HUDEP-2 (cell line): ENCODE measurements around the gene MMP25.

Experiments
- DNase-seq, 76 experiments: peaks; one replicate each; lab custom pipeline; 2025; ENCODE audit not compliant: unreplicated experiment in 76 of 76; lab: John Stamatoyannopoulos, UW

MMP25 gene

DNA sequence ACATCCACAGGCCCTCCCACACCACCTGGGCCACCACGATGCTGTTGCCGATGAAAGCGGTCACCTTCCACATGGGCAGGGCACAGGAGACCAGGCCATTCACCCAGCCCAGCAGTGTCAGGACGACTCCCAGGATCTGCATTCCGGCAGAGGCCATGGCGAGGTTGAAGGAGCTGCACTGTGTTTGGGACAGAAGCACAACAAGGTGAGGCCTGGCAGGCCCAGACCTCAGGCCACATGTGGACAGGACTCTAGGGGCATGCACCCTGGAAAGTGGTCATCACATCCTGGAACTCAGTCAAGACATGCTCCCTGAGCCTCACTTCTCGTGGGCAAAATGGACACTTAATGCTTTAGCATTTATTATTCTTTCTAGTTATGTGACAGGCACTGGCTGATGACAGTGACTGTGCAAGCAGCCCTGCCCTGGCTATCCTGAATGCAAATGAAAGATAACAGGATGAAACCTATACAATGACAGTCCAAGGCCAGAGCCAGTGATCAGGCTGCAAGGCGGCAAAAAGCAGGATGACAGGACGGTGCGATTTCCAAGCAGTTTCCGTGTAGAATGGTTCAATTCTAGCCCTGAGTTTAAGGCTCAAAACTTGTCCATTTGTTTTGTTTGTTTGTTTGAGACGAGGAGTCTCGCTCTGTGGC, 30.4 kb upstream of the MMP25 start:
- DNase-seq: peak in 20 of 76 experiments; percentile 12 to 54 (median 30)

DNA sequence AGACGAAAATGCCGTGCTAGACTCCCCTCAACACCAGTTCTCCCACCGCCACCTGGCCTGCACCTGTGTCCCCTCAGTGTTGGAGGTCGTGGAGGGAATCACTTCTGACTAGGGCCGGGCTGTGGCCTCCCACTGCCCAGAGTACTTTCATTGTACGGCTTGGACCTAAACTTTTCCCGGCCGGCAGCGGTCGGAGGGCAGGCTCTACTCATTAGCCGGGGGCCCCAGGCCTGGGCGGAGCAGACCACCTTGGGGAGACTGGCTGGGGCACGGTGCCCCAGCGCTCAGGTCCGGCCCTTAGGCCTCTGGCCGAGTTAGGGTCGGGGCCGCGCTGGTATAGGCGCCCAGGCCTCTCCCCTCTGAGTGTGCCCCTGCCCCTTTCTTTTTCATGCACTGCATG, 29.0 kb upstream of the MMP25 start:
- DNase-seq: no peak

DNA sequence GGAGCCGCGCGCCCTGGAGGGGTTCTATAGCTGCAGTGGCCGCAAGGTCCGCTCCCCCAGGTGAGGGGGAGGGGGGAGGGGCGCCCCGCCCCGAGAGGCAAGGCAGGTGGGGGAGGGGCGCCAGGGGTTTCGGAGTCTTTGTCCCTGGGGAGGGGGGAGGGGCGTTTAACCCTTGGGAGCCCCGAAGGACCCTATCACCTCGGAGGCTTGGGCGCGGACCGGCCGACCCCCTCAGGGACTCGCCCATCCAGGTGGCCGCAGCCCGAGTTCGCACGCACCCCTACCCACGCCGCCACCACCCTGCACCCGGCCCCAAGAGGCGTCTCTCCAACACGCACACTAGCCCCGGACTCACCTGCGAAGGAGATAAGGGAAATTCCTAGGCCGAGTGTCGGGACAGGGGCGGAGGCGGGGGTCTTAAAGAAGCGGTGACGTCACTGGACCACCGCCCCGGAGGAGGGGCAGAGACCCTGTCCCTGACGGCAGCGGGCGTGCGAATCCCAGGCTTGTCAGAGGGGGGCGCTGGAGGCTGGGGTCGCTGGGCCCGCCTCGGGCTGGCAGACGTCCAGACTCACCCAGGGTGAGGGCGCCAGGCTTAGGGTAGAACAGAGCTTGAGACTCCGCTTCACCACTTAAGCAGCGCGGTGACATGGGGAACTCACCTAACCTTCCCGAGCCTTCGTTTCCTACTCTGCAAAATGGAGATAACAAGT, 28.4 kb upstream of the MMP25 start, which contains the start of gene CLDN6:
TSS of gene CLDN6 (minus strand) at position 390 of the 713 bp plus-strand sequence. CDS start 2,162 bp downstream, outside the sequence.
- peak in 18 of 76 experiments; percentile 13 to 43 (median 27) for DNase-seq

DNA sequence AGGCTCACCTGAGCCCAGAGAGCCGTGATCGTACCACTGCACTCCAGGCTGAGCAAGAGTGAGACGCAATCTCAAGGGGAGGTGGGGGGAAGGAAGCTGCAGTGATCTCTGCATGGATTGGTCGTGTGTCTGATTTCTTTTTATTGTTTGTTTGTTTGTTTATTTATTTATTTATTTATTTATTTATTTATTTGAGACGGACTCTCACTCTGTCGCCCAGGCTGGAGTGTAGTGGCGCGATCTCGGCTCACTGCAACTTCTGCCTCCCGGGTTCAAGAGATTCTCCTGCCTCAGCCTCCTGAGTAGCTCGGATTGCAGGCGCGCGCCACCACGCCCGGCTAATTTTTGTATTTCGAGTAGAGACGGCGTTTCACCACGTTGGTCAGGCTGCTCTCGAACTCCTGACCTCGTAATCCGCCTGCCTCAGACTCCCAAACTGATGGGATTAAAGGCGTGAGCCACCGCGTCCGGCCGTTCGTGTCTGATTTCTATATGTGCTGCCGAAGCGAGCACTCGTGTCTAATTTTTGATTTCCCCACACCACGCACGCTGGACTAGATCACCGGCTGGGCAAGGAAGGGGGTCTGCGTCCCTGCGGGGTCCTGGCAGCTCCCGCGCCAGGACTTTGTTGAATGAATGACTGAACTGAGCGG, 26.6 kb upstream of the MMP25 start:
- DNase-seq: peak in 1 of 76 experiments; percentile 71

DNA sequence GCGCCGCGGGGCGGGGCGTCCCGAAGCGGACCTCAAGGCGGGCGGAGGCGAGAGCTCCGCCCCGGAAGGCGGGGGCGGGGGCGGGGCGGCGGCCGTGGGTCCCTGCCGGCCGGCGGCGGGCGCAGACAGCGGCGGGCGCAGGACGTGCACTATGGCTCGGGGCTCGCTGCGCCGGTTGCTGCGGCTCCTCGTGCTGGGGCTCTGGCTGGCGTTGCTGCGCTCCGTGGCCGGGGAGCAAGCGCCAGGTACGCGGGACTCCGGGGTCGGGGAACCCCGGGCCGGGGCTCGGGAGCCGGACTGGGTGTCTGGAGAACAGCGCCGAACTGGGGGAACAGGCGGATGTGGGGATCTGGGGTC, 26.1 kb upstream of the MMP25 start, which contains the start of gene TNFRSF12A:
TSS of gene TNFRSF12A (plus strand) at position 122 of the 357 bp plus-strand sequence. CDS start at position 152, 30 bp downstream.
- peak in 65 of 76 experiments; percentile 16 to 84 (median 62) for DNase-seq

DNA sequence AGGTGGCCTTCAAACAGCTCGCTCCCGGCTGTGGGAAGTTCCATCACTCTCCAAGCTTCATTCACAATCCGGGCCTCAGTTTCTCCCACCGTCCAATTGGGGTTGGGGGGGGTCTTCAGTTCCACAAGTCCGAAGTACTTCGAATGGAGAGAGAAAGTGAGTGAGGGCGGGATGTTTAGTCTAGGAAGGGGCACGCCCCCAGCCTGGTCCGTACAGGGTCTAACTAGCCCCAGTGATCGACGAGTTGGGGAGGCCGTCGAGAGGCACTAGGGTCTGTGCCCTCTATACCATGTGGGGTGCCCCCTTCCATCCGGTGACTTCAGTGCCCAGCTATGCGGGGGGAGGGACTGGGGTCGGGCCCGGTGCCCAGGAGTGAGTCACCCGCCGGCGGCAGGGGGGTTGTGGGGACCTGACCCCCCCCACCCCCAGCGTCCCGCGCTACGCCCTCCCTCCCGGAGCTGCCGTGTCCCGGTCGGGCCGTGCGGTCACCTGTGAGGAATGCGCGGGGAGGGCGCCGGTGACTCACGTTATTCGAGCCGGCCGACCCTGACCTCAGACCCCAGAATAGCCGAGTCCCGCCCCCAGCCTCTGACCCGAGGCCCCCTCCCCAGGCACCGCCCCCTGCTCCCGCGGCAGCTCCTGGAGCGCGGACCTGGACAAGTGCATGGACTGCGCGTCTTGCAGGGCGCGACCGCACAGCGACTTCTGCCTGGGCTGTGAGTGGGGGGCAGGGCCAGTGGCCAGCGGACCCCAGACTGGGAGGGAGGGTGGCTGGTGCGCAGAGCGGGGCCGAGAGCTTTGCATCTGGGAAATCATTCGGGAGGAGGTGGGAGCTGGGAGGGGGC, 25.5 kb upstream of the MMP25 start:
- DNase-seq: peak in 64 of 76 experiments; percentile 11 to 80 (median 63)

DNA sequence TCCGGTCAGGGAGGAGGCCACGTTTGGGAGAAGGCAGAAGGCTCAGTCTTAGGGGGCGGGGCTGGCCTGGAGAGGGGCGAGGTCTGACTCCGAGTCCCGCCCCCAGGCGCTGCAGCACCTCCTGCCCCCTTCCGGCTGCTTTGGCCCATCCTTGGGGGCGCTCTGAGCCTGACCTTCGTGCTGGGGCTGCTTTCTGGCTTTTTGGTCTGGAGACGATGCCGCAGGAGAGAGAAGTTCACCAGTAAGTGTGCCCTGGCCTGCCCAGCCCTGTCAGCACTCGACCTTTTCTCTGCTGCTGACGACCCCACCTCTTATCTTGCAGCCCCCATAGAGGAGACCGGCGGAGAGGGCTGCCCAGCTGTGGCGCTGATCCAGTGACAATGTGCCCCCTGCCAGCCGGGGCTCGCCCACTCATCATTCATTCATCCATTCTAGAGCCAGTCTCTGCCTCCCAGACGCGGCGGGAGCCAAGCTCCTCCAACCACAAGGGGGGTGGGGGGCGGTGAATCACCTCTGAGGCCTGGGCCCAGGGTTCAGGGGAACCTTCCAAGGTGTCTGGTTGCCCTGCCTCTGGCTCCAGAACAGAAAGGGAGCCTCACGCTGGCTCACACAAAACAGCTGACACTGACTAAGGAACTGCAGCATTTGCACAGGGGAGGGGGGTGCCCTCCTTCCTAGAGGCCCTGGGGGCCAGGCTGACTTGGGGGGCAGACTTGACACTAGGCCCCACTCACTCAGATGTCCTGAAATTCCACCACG, 24.7 kb upstream of the MMP25 start:
- peak in 63 of 76 experiments; percentile 10 to 82 (median 61) for DNase-seq

DNA sequence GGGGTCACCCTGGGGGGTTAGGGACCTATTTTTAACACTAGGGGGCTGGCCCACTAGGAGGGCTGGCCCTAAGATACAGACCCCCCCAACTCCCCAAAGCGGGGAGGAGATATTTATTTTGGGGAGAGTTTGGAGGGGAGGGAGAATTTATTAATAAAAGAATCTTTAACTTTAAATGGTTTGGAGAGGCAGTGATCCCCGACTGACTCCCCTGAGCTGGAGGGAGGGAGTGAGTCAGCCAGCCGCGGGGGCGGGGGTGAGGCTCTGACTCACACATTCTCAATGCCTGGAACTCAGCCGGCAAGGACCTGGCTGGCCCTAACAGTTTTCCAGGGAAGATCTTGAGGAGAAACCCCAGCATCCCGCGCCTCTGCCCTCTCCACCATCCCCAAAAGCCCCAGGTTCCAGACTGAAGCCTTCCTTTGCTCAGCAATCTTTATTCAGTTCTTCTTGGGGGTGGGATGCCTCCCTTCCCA, 24.1 kb upstream of the MMP25 start:
- peak in 66 of 76 experiments; percentile 24 to 83 (median 68) for DNase-seq

DNA sequence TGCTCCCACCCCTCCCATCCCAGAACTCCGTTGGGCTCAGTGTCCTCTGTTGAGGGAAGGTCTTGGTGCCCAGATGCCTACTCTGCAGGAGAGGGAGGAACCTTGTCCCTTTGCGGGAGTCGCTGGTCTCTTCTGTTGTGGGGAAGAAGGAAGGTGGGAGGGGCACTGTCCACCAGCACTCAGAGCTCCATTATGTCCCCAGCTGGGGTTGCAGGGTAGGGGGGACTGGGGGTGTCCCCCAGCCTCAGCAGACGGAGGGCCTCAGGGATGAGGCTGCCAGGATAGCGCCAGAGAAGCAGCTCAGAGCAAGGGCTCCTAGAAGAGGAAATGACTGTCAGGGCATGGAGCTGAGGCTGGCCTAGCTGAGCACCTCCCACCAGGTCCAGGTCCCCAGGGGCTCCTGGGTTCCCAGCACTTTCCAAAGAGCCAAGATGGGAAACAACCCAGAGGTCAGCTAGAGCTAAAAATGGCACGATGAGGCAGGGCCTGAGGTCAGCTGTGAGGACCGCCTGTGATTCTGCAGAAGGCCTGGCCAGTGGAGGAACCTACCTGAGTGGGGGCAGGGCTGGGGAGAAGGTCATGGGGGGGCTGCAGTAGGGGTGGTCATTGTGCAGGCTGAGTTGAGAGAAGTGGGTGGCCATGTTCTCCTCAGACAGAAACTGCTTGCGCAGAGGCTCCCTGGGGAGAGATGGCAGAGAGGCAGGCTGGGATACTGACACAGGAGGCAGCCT, 23.5 kb upstream of the MMP25 start:
- DNase-seq: peak in 1 of 76 experiments; percentile 36

DNA sequence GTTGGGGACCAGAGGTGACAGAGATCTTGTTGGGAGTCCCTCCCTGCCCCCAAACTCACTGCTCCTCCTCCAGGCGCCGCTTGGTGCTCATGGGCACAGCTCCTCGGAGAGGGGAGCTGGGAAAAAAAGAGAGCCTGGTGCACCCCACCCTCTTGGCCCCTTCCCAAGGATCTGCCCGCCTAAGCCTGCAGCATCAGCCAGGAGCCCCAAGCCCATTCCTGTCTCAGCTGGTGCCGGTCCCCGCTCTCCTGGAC, 23.0 kb upstream of the MMP25 start:
- peak in 57 of 76 experiments; percentile 9 to 79 (median 54) for DNase-seq

DNA sequence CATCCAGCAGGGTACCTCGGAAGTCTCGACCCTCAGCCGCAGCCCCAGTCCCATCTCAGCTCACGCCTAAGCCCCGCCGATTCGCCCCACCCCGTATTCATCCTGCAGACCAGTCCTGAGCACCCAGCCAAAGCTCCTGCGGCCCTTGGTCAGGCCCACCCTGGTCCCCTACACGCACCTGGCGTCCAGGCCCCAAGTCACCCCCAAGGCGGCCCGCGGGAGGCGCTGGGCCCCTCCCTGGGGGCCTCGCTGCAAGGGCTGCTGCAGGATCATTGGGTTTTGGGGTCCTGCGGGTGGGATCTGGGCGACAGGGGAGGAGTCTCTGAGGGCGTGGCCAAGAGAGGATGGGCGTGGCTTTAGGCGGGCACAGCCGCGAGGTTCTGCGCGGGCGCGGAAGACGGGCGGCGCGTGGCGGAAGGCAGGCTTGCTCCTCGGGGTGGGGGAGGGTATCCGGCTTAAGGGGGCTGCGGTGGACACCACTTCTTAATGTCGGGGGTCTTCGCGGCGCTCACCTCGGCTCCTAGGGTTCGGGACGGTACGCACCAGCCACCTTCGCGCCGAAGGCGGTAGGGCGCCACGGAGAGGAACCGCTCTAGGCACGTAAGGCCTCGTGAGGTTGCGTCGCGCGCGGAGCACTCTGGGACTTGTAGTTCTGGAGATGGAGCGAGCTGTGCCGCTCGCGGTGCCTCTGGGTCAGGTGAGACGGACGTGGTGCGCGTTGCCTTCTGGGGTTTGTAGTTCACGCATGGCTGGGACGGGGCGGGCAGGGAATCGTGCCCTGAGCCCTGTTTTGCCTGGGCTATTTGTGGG, 22.5 kb upstream of the MMP25 start, which contains the start of the genes HCFC1R1 and THOC6:
TSS of gene HCFC1R1 (minus strand) at position 274 of the 810 bp plus-strand sequence. CDS start at position 273, 1 bp downstream.
TSS of gene THOC6 (plus strand) at position 367 of the 810 bp plus-strand sequence. CDS start at position 659, 292 bp downstream.
- peak in 74 of 76 experiments; percentile 81 to 97 (median 93) for DNase-seq

DNA sequence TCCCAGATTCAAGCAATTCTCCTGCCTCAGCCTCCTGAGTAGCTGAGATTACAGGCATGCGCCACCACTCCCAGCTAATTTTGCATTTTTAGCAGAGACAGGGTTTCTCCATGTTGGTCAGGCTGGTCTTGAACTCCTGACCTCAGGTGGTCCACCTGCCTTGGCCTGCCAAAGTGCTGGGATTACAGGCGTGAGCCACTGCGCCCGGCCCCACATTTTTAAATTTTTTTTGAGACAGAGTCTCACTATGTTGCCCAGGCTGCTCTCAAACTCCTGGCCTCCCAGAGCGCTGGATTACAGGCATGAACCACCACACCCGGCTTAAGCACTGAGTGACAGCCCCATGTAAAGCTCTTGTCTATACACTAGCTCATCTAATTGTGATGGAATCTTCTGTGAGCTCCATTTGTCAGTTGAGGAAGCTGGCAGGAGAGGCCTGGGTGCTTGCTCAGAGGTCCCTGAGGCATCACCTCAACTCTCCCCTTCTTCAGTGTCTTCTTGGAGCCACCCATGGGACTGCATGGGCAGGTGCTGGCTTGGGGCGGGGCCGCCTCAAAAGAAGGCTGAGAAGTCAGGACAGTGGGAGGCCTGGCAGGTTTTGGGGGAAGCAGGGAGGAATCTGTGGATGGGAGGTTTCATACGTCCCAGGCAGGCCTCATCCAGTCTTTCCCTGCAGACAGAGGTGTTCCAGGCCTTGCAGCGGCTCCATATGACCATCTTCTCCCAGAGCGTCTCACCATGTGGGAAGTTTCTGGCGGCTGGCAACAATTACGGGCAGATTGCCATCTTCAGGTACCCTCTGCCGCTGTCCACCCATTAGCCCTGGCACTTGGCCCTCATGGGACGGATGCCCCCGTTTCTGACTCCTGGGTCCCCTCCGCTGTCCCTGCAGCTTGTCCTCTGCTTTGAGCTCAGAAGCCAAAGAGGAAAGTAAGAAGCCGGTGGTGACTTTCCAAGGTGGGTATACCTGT, 21.0 kb upstream of the MMP25 start:
- DNase-seq: no peak

DNA sequence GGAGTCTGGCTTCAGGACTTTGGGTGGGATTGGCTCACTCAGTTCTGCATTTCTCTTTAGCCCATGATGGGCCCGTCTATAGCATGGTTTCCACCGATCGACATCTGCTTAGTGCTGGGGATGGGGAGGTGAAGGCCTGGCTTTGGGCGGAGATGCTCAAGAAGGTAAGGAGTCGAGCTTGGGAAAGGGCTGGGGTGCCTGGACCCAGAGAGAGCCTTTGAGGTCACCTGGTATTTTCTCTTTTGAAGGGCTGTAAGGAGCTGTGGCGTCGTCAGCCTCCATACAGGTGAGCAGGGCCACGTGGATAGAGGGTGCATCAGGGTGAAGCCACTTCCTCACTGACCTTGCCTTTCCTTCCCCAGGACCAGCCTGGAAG, 20.4 kb upstream of the MMP25 start:
- no peak for DNase-seq

DNA sequence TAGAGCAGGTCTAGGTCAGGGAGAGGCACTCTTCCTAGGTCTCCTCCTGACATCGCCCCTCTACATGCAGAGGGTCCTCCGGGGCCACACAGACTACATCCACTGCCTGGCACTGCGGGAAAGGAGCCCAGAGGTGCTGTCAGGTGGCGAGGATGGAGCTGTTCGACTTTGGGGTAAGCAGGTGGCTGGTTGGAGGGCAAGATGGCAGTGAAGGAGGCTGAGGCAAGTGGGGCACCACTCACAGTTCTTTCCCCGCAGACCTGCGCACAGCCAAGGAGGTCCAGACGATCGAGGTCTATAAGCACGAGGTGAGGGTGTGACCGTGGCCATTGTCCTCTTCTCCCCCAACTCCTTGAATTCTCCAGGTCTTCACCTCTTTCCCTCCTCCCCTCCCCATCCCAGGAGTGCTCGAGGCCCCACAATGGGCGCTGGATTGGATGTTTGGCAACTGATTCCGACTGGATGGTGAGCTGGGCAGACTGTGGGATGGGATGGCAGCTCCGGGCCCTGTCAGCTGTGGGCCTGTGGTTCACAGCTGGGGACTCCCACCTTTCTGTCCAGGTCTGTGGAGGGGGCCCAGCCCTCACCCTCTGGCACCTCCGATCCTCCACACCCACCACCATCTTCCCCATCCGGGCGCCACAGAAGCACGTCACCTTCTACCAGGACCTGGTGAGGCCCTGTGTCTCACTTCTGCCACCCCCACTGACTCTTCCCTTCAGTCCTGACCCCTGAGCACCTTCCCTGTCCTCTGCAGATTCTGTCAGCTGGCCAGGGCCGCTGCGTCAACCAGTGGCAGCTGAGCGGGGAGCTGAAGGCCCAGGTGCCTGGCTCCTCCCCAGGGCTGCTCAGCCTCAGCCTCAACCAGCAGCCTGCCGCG, 19.5 kb upstream of the MMP25 start:
- DNase-seq: no peak

DNA sequence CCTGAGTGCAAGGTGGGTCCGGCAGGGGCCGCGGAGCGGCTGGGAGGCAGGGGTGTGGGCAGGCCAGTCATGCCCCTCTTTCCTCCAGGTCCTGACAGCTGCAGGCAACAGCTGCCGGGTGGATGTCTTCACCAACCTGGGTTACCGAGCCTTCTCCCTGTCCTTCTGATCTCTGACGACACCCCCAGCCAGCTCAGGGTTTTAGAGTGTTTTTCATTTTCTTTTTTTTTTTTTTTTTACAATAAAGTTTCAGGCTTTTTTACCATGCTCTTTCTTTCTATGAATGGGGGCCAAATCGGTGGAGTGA, 18.9 kb upstream of the MMP25 start:
- DNase-seq: no peak
